IMR-90 (cell line): ENCODE data around the gene MT1G.

Experiments
- BHLHE40 ChIP-seq: fragments of 150-350 bp; IDR thresholded peaks from 2 replicates; pipeline ENCODE4 v1.6.1; 2016; ENCODE audit warnings: mild to moderate bottlenecking, low read depth, low read length
- CEBPB ChIP-seq: IDR thresholded peaks from 2 replicates; pipeline ENCODE4 v1.6.1; 2012; ENCODE audit warnings: low read depth, low read length, improper control_type of control experiment
- FOS ChIP-seq: fragments of 150-350 bp; IDR thresholded peaks from 2 replicates; pipeline ENCODE4 v1.6.1; 2016; ENCODE audit warnings: low read depth, low read length
- MAFK ChIP-seq: IDR thresholded peaks from 2 replicates; pipeline ENCODE4 v1.6.1; 2012; ENCODE audit warnings: low read depth, low read length, improper control_type of control experiment
- MAZ ChIP-seq: IDR thresholded peaks from 2 replicates; pipeline ENCODE4 v1.6.1; 2012; ENCODE audit warnings: low read depth, mild to moderate bottlenecking, low read length, improper control_type of control experiment, moderate library complexity, borderline replicate concordance
- MXI1 ChIP-seq: IDR thresholded peaks from 2 replicates; pipeline ENCODE4 v1.6.1; 2012; ENCODE audit warnings: low read depth, mild to moderate bottlenecking, low read length, moderate library complexity, borderline replicate concordance
- NFE2L2 ChIP-seq: fragments of 150-350 bp; IDR thresholded peaks from 2 replicates; pipeline ENCODE4 v1.6.1; 2016; ENCODE audit warnings: low read depth, mild to moderate bottlenecking, low read length
- POLR2A ChIP-seq: IDR thresholded peaks from 2 replicates; pipeline ENCODE4 v1.6.1; 2012; ENCODE audit warnings: mild to moderate bottlenecking, low read depth, low read length
- RCOR1 ChIP-seq: IDR thresholded peaks from 2 replicates; pipeline ENCODE4 v1.6.1; 2012; ENCODE audit warnings: mild to moderate bottlenecking, low read length, improper control_type of control experiment; ENCODE audit not compliant: insufficient replicate concordance
- RFX5 ChIP-seq: IDR thresholded peaks from 2 replicates; pipeline ENCODE4 v1.8.0; 2012; ENCODE audit warnings: low read depth, mild to moderate bottlenecking, low read length, moderate library complexity
- SMC3 ChIP-seq: fragments of 150-350 bp; IDR thresholded peaks from 2 replicates; pipeline ENCODE4 v1.6.1; 2016; ENCODE audit warnings: low read depth, mild to moderate bottlenecking, antibody characterized with exemption, low read length, moderate library complexity
- TF ChIP-seq, protein P1 (sequence below): conservative IDR thresholded peaks from 2 replicates; pipeline ENCODE4 v1.5.1; 2012; ENCODE audit warnings: mild to moderate bottlenecking, low read depth, low read length, improper control_type of control experiment
- TF ChIP-seq, protein P2 (sequence below): fragments of 150-350 bp; IDR thresholded peaks from 2 replicates; pipeline ENCODE4 v1.6.1; 2017; ENCODE audit warnings: mild to moderate bottlenecking, antibody characterized with exemption, low read length, low read depth
- TF ChIP-seq, protein P3 (sequence below): fragments of 150-350 bp; IDR thresholded peaks from 2 replicates; pipeline ENCODE4 v1.6.1; 2016; ENCODE audit warnings: low read depth, mild to moderate bottlenecking, low read length, moderate library complexity, borderline replicate concordance

GRCh38 chr16:56620339-56620897 lies 47.4 kb downstream of the MT1G start:
- TF ChIP-seq, protein P1, sequence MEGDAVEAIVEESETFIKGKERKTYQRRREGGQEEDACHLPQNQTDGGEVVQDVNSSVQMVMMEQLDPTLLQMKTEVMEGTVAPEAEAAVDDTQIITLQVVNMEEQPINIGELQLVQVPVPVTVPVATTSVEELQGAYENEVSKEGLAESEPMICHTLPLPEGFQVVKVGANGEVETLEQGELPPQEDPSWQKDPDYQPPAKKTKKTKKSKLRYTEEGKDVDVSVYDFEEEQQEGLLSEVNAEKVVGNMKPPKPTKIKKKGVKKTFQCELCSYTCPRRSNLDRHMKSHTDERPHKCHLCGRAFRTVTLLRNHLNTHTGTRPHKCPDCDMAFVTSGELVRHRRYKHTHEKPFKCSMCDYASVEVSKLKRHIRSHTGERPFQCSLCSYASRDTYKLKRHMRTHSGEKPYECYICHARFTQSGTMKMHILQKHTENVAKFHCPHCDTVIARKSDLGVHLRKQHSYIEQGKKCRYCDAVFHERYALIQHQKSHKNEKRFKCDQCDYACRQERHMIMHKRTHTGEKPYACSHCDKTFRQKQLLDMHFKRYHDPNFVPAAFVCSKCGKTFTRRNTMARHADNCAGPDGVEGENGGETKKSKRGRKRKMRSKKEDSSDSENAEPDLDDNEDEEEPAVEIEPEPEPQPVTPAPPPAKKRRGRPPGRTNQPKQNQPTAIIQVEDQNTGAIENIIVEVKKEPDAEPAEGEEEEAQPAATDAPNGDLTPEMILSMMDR: no peak
- TF ChIP-seq POLR2A: no peak
- TF ChIP-seq SMC3: no peak
- TF ChIP-seq CEBPB: no peak
- no peak for TF ChIP-seq NFE2L2
- TF ChIP-seq BHLHE40: no peak
- TF ChIP-seq MXI1: no peak
- TF ChIP-seq, protein P2, sequence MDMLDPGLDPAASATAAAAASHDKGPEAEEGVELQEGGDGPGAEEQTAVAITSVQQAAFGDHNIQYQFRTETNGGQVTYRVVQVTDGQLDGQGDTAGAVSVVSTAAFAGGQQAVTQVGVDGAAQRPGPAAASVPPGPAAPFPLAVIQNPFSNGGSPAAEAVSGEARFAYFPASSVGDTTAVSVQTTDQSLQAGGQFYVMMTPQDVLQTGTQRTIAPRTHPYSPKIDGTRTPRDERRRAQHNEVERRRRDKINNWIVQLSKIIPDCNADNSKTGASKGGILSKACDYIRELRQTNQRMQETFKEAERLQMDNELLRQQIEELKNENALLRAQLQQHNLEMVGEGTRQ: no peak
- TF ChIP-seq RFX5: no peak
- no peak for TF ChIP-seq RCOR1
- TF ChIP-seq FOS: no peak
- no peak for TF ChIP-seq MAZ
- no peak for TF ChIP-seq MAFK
- TF ChIP-seq, protein P3, sequence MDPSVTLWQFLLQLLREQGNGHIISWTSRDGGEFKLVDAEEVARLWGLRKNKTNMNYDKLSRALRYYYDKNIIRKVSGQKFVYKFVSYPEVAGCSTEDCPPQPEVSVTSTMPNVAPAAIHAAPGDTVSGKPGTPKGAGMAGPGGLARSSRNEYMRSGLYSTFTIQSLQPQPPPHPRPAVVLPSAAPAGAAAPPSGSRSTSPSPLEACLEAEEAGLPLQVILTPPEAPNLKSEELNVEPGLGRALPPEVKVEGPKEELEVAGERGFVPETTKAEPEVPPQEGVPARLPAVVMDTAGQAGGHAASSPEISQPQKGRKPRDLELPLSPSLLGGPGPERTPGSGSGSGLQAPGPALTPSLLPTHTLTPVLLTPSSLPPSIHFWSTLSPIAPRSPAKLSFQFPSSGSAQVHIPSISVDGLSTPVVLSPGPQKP: no peak
